Lower leg skin (tissue), 4 donors: ENCODE data around the gene CBL. TPM values are rescaled to one million over a fixed set of nuclear protein-coding genes. Genes with fewer than 3 reads are reported as not detected.
"Not testable (repeated sequence)": the region's sequence is repeated elsewhere in the genome, so short reads cannot be mapped to it uniquely, and the experiment has no call there.

ENCODE experiments used
- DNase-seq, 2 donors: peaks; one replicate each; pipeline ENCODE4 v3.0.0-alpha.2; 2019; ENCODE audit warnings: low spot score in 2 of 2
- H3K4me3 ChIP-seq: fragments of 200-600 bp; sonication (generic); 2 replicates; pipeline ENCODE4 v1.5.1; 2017; ENCODE audit warnings: mild to moderate bottlenecking, low read depth; ENCODE audit not compliant: poor library complexity, severe bottlenecking
- POLR2A ChIP-seq, 2 donors: fragments of 450-650 bp; IDR thresholded peaks; one replicate each; pipeline ENCODE4 v1.6.1; 2016 to 2017; ENCODE audit warnings: antibody characterized with exemption in 2 of 2, mild to moderate bottlenecking in 1 of 2, moderate library complexity in 1 of 2
- WGBS, 2 donors: methylation state at CpG; one replicate each; pipeline ENCODE4 v1.1.5; 2018; 5-methylcytosine and 5-hydroxymethylcytosine counted together
- intact Hi-C: fragments of 100-400 bp; cut with DNase I; formaldehyde crosslinking; loops from one replicate; pipeline ENCODE4 v1.15.0; 2023; ENCODE audit warnings: low total_unique reads
- total RNA-seq, 4 donors: library from RNA; depleted of rRNA; stranded (reverse); fragments of >200 nt; gene quantifications; one replicate each; pipeline ENCODE4 v1.1.0, GENCODE V29; 2016
- TF ChIP-seq, protein P1 (sequence below), 3 donors: fragments of 450-650 bp; IDR thresholded peaks; one replicate each; pipeline ENCODE4 v1.5.1; 2016; ENCODE audit warnings: antibody characterized with exemption in 3 of 3, mild to moderate bottlenecking in 3 of 3, moderate library complexity in 2 of 3

CBL gene
- total RNA-seq, 4 donors from 2014 or later, result 11.7 to 14.6 (median 14.0) TPM

DNA sequence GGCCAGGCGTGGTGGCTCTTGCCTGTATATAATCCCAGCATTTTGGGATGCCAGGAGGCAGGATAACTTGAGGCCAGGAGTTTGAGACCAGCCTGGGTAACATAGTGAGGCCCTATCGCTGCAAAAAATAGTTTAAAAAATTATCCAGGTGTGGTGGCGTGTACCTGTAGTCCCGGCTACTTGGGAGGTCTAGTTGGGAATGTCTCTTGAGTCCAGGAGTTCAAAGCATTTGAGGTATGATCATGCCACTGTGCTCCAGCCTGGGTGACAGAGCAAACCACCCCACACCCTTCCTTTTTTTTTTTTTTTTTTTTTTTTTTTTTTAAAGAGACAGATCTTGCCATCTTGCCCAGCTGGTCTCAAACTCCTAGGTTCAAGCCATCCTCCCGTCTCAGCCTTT is 16.8 kb downstream of the CBL start:
- TF ChIP-seq, protein P1, sequence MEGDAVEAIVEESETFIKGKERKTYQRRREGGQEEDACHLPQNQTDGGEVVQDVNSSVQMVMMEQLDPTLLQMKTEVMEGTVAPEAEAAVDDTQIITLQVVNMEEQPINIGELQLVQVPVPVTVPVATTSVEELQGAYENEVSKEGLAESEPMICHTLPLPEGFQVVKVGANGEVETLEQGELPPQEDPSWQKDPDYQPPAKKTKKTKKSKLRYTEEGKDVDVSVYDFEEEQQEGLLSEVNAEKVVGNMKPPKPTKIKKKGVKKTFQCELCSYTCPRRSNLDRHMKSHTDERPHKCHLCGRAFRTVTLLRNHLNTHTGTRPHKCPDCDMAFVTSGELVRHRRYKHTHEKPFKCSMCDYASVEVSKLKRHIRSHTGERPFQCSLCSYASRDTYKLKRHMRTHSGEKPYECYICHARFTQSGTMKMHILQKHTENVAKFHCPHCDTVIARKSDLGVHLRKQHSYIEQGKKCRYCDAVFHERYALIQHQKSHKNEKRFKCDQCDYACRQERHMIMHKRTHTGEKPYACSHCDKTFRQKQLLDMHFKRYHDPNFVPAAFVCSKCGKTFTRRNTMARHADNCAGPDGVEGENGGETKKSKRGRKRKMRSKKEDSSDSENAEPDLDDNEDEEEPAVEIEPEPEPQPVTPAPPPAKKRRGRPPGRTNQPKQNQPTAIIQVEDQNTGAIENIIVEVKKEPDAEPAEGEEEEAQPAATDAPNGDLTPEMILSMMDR (IDR thresholded peaks at IDR 0.05), result no peak
- no peak for TF ChIP-seq POLR2A (IDR thresholded peaks at IDR 0.05)
- 93 to 95% methylated on average over 5 of the region's 5 CpGs for WGBS, 2 donors
- intact Hi-C loops, result no loop called here
- no peak for DNase-seq
- H3K4me3 ChIP-seq, result no peak overlapping the region

DNA sequence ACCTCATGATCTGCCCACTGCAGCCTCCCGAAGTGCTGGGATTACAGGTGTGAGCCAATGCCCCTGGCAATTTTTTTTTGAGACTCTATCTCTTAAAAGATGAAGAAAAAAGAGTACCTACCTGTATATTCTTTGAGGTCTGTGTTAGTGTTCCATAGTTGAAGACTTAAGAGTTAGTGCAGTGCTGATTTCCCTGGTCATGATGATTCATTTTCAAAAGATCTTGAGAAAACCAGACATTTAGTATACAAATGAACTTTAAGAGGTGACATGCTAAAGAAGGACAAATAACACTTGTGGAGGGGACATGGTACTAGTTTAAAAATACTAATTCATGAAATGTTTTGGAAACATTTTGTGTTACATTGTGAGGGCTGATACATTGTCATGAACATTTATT is 17.7 kb downstream of the CBL start:
- no peak for DNase-seq
- WGBS, 2 donors, result 91 to 94% methylated on average over 1 of the region's 1 CpG
- H3K4me3 ChIP-seq, result no peak overlapping the region
- no peak for TF ChIP-seq POLR2A (IDR thresholded peaks at IDR 0.05)
- TF ChIP-seq, protein P1 (IDR thresholded peaks at IDR 0.05), result no peak
- intact Hi-C loops, result no loop called here

DNA sequence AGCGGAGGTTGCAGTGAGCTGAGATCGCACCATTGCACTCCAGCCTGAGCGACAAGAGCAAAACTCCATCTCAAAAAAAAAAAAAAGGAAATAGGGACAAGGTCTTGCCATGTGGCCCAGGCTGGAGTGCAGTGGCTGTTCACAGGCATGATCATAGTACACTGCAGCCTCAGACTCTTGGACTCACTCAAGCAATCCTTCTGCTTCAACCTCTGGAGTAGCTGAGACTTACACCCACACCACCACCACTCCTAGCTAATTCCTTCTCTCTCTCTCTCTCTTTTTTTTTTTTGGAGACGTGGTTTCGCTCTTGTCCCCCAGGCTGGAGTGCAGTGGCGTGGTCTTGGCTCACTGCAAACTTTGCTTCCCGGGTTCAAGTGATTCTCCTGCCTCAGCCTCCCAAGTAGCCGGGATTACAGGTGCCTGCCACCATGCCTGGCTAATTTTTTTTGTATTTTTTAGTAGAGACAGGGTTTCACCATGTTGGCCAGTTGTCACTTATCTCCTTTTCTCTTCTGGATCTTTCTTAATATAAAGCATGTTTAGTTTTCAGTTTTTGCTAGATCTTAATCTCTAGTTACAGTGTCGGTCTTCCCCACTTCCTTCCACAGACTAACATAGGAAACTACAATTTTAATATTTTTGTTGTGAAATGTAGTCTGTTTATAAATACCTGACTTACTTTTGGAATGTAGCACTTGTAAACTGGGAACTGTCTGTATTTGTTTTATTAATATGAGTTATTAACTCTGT is 22.6 kb downstream of the CBL start:
- DNase-seq, intact Hi-C loops, H3K4me3 ChIP-seq: not testable (repeated sequence)
- WGBS, 2 donors, result 86 to 90% methylated on average over 9 of the region's 9 CpGs

DNA sequence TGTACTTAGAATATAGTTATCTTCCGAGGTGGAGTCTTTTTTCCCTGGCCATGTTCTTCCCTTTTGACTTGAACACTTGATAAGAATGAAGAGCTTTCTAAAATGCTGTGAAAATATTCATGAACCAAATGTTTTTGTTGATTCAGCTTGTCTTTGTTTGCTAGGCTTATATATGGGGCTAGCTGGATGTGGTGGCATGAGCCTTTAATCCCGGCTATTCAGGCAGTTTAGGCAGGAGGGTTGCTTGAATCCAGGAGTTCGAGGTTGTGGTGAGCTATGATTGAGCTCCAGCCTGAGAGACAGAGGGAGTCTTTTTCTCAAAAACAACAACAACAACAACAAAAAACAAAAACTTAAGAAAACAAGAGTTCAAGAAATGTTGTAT is 23.1 kb downstream of the CBL start:
- WGBS, 2 donors, result 83% methylated on average over 3 of the region's 3 CpGs
- intact Hi-C loops, result no loop called here
- no peak overlapping the region for H3K4me3 ChIP-seq
- DNase-seq, result no peak
- no peak for TF ChIP-seq POLR2A (IDR thresholded peaks at IDR 0.05)

DNA sequence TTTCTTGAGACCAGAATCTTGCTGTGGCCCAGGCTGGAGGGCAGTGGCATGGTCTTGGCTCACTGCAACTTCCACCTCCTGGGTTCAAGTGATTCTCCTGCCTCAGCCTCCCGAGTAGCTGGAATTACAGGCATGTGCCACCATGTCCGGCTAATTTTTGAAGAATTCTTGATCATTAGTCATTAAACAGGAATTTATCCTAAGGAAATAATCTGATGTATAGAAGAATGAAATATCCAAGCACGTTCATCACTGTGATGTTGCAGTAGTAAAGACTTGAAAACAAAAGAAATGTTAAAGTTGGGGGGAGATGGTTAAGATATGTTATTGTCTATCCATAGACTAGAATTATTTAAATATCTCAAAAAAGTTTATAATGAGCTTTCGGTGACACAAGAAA is 23.6 kb downstream of the CBL start:
- TF ChIP-seq POLR2A (IDR thresholded peaks at IDR 0.05), result no peak
- TF ChIP-seq, protein P1 (IDR thresholded peaks at IDR 0.05), result no peak
- 74 to 76% methylated on average over 4 of the region's 4 CpGs for WGBS, 2 donors
- no peak overlapping the region for H3K4me3 ChIP-seq
- intact Hi-C loops, result no loop called here
- no peak for DNase-seq

DNA sequence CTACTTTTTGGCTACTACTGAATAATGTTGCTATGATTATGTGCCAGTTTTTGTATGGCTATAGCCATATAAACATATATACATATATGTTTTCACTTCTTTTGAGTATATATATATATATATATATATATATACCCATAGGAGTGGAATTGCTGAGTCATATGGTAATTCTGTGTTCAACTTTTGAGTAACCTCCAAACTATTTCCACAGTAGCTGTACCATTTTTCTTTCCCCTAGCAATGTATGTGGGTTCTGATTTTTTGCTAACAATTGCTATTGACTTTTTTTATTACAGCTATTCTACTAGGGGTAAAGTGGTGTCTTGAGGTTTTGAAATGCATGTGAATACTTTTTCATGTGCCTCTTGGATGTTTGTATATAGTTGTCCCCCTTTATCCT is 30.4 kb downstream of the CBL start:
- H3K4me3 ChIP-seq, result no peak overlapping the region
- intact Hi-C loops, result no loop called here
- TF ChIP-seq, protein P1 (IDR thresholded peaks at IDR 0.05), result no peak
- no peak for TF ChIP-seq POLR2A (IDR thresholded peaks at IDR 0.05)
- DNase-seq, result no peak

DNA sequence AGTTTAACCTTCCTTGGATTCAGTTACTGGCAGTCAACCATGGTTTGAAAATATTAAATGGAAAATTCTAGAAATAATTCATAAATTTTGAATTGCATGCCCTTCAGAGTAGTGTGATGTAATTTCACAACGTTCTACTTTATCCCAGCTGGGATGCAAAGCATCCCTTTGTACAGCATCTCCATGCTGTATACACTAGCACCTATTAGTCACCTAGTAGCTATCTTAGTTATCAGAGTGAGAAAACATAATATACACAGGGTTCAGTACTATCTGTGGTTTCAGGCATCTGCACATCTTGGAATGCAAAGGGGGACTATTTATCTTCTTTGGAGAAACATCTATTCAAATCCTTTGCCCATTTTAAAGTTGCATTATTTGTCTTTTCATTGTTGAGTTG is 30.8 kb downstream of the CBL start:
- 63 to 77% methylated on average over 1 of the region's 1 CpG for WGBS, 2 donors
- intact Hi-C loops, result no loop called here
- TF ChIP-seq POLR2A (IDR thresholded peaks at IDR 0.05), result no peak
- TF ChIP-seq, protein P1 (IDR thresholded peaks at IDR 0.05), result no peak
- no peak overlapping the region for H3K4me3 ChIP-seq
- no peak for DNase-seq
